ENCODE measurements around the gene PRKAR1A. TPM values are rescaled to one million over a fixed set of nuclear protein-coding genes. Genes with fewer than 3 reads are reported as not detected.
"Not testable (repeated sequence)": the region's sequence is repeated elsewhere in the genome, so short reads cannot be mapped to it uniquely, and the experiment has no call there.

The PRKAR1A gene
- total and polyA plus RNA-seq, 8 donors = 22.6 to 323 (median 80.3) TPM

- H3K27ac ChIP-seq = no peak overlapping the region
- H3K9me3 ChIP-seq = no peaks in the 10 kb centered on the region
- TF ChIP-seq EP300 (IDR thresholded peaks at IDR 0.05) = no peak
- no peak for TF ChIP-seq POLR2AphosphoS5 (IDR thresholded peaks at IDR 0.05)
- TF ChIP-seq CTCF (IDR thresholded peaks at IDR 0.05) = no peak
- no peak for TF ChIP-seq POLR2A (IDR thresholded peaks at IDR 0.05)
- 39 to 56% (median 51%) methylated on average over 2 of the region's 2 CpGs for WGBS, 5 donors
- DNase-seq = no peak
- no peaks in the 10 kb centered on the region for H3K36me3 ChIP-seq
- no peaks in the 10 kb centered on the region for H3K4me1 ChIP-seq
- intact Hi-C loops (cut with DNase I; ENCODE audit: low total_unique reads) = no loop called here
- H3K27me3 ChIP-seq = no peaks in the 10 kb centered on the region
- H3K4me3 ChIP-seq = no peak overlapping the region
Measured at GRCh38 chr17:68484458-68484857, 27.8 kb upstream of the PRKAR1A start.

GRCh38 chr17:68489919-68490318 is 22.3 kb upstream of the PRKAR1A start:
- Histone ChIP-seq H3K36me3 (no peaks in the 10 kb centered on the region), H3K4me1 (peaks cover 7 to 36% (median 20%) of the 10 kb centered on the region in 4 donors), H3K27me3 (no peaks in the 10 kb centered on the region), H3K4me3 (no peak overlapping the region), H3K27ac (no peak overlapping the region), H3K9me3 (no peaks in the 10 kb centered on the region)
- DNase-seq = no peak
- TF ChIP-seq POLR2A (IDR thresholded peaks at IDR 0.05) (no peak), EP300 (IDR thresholded peaks at IDR 0.05) (no peak), CTCF (IDR thresholded peaks at IDR 0.05) (no peak), POLR2AphosphoS5 (IDR thresholded peaks at IDR 0.05) (no peak)
- intact Hi-C loops (cut with DNase I; ENCODE audit: low total_unique reads) = no loop called here
- 59 to 90% (median 78%) methylated on average over 4 of the region's 4 CpGs for WGBS, 5 donors

- H3K9me3 ChIP-seq = no peaks in the 10 kb centered on the region
- TF ChIP-seq POLR2AphosphoS5 (IDR thresholded peaks at IDR 0.05) (peak in 1 of 3 donors; percentile 5), POLR2A (IDR thresholded peaks at IDR 0.05) (no peak)
- H3K4me1 ChIP-seq = peaks cover 7 to 36% (median 20%) of the 10 kb centered on the region in 4 donors
- H3K36me3 ChIP-seq = no peaks in the 10 kb centered on the region
- H3K27ac ChIP-seq = peak overlapping the region in 4 of 5 donors; percentile 17 to 70 (median 63)
- no peaks in the 10 kb centered on the region for H3K27me3 ChIP-seq
- peak overlapping the region in 2 of 4 donors; percentile 8 to 9 for H3K4me3 ChIP-seq
- peak; percentile 57 to 60 for DNase-seq
- intact Hi-C loops (cut with DNase I; ENCODE audit: low total_unique reads) = no loop called here
- 46 to 60% (median 52%) methylated on average over 9 to 12 of the region's 12 CpGs for WGBS, 5 donors
Measured at GRCh38 chr17:68491381-68492231, 20.6 kb upstream of the PRKAR1A start.

- 66 to 83% (median 72%) methylated on average over 8 of the region's 8 CpGs for WGBS, 5 donors
- peak in 1 of 2 donors; percentile 49 for DNase-seq
- peak overlapping the region in 2 of 4 donors; percentile 8 to 9 for H3K4me3 ChIP-seq
- H3K27me3 ChIP-seq; H3K9me3 ChIP-seq; intact Hi-C loops (cut with DNase I; ENCODE audit: low total_unique reads); H3K36me3 ChIP-seq: not testable (repeated sequence)
- H3K27ac ChIP-seq = peak overlapping the region in 4 of 5 donors; percentile 17 to 70 (median 63)
- H3K4me1 ChIP-seq = peaks cover 7 to 40% (median 21%) of the 10 kb centered on the region in 4 donors
Measured at GRCh38 chr17:68492394-68493054, 19.7 kb upstream of the PRKAR1A start.

GRCh38 chr17:68495081-68495480 is 17.1 kb upstream of the PRKAR1A start:
- Histone ChIP-seq H3K4me1 (peaks cover 16 to 60% (median 32%) of the 10 kb centered on the region in 4 donors), H3K9me3 (no peaks in the 10 kb centered on the region), H3K4me3 (no peak overlapping the region), H3K27ac (no peak overlapping the region), H3K36me3 (no peaks in the 10 kb centered on the region), H3K27me3 (no peaks in the 10 kb centered on the region)
- intact Hi-C loops (cut with DNase I; ENCODE audit: low total_unique reads) = no loop called here
- TF ChIP-seq POLR2AphosphoS5 (IDR thresholded peaks at IDR 0.05) (no peak), CTCF (IDR thresholded peaks at IDR 0.05) (no peak), POLR2A (IDR thresholded peaks at IDR 0.05) (no peak), EP300 (IDR thresholded peaks at IDR 0.05) (no peak)
- DNase-seq = no peak
- 90 to 96% (median 94%) methylated on average over 4 of the region's 4 CpGs for WGBS, 5 donors

Data from stomach (tissue), 9 donors.